GM23248 (cell line): ENCODE results near the gene NOL4L. TPM values are rescaled to one million over a fixed set of nuclear protein-coding genes. Genes with fewer than 3 reads are reported as not detected.
A peak's percentile ranks its signal among the peaks of the same experiment; 100 is the strongest.

Experiments
- DNase-seq: peaks from one replicate; pipeline ENCODE4 v3.0.0-alpha.2; 2015
- H2AFZ ChIP-seq: fragments of 200-600 bp; sonication (generic); 2 replicates; pipeline ENCODE4 v1.6.1; 2016; ENCODE audit warnings: antibody characterized with exemption
- H3F3A ChIP-seq: fragments of 200-600 bp; sonication (generic); 2 replicates; pipeline ENCODE4 v1.6.1; 2016; ENCODE audit warnings: mild to moderate bottlenecking, antibody characterized with exemption, mixed run types; ENCODE audit not compliant: insufficient read depth
- H3K27ac ChIP-seq: fragments of 200-600 bp; sonication (generic); 2 replicates; pipeline ENCODE4 v1.5.1; 2016; ENCODE audit warnings: mild to moderate bottlenecking
- H3K27me3 ChIP-seq: fragments of 200-600 bp; sonication (generic); replicated peaks from 2 replicates; pipeline ENCODE4 v1.6.1; 2016; ENCODE audit warnings: mild to moderate bottlenecking; ENCODE audit not compliant: insufficient read depth
- H3K36me3 ChIP-seq: fragments of 200-600 bp; sonication (generic); 2 replicates; pipeline ENCODE4 v1.6.1; 2016; ENCODE audit warnings: low read depth, mild to moderate bottlenecking
- H3K4me1 ChIP-seq: fragments of 200-600 bp; sonication (generic); 2 replicates; pipeline ENCODE4 v1.6.1; 2016; ENCODE audit warnings: mild to moderate bottlenecking; ENCODE audit not compliant: insufficient read depth
- H3K4me2 ChIP-seq: fragments of 200-600 bp; sonication (generic); one replicate; pipeline ENCODE4 v1.6.1; 2016; ENCODE audit warnings: mild to moderate bottlenecking; ENCODE audit not compliant: unreplicated experiment
- H3K4me3 ChIP-seq: fragments of 200-600 bp; sonication (generic); 2 replicates; pipeline ENCODE4 v1.5.1; 2016; ENCODE audit warnings: mild to moderate bottlenecking
- H3K79me2 ChIP-seq: fragments of 200-600 bp; sonication (generic); 2 replicates; pipeline ENCODE4 v1.6.1; 2016; ENCODE audit warnings: mild to moderate bottlenecking; ENCODE audit not compliant: insufficient read depth
- H3K9ac ChIP-seq: fragments of 200-600 bp; sonication (generic); 2 replicates; pipeline ENCODE4 v1.6.1; 2016; ENCODE audit warnings: mild to moderate bottlenecking
- H3K9me2 ChIP-seq: fragments of 200-600 bp; sonication (generic); 2 replicates; pipeline ENCODE4 v1.6.1; 2016; ENCODE audit warnings: mixed run types, mild to moderate bottlenecking, moderate library complexity; ENCODE audit not compliant: insufficient read depth
- H3K9me3 ChIP-seq: fragments of 200-600 bp; sonication (generic); one replicate; pipeline ENCODE4 v1.6.1; 2017; ENCODE audit warnings: low read depth
- H4K20me1 ChIP-seq: fragments of 200-600 bp; sonication (generic); 2 replicates; pipeline ENCODE4 v1.6.0; 2016; ENCODE audit not compliant: insufficient read depth
- EZH2 ChIP-seq: fragments of 200-600 bp; sonication (generic); IDR thresholded peaks from 2 replicates; pipeline ENCODE4 v1.6.1; 2018; ENCODE audit warnings: antibody characterized with exemption, mild to moderate bottlenecking; ENCODE audit not compliant: insufficient read depth, poor library complexity, severe bottlenecking
- EZH2phosphoT487 ChIP-seq: fragments of 200-600 bp; sonication (generic); IDR thresholded peaks from 2 replicates; pipeline ENCODE4 v1.6.1; 2018; ENCODE audit warnings: antibody characterized with exemption, moderate library complexity, mild to moderate bottlenecking, low read depth; ENCODE audit not compliant: insufficient read depth
- WGBS, 2 experiments: methylation state at CpG; one replicate each; pipeline ENCODE4 v1.1.6; 2015 to 2017; ENCODE audit warnings: low lambda C conversion rate in 2 of 2, low coverage in 1 of 2; ENCODE audit errors: missing lambda C conversion rate in 2 of 2; 5-methylcytosine and 5-hydroxymethylcytosine counted together
- in situ Hi-C: fragments of 300-500 bp; cut with MboI; formaldehyde crosslinking; loops from 2 replicates; pipeline ENCODE4 v1.15.0; 2020
- polyA plus RNA-seq: library from polyadenylated mRNA; unstranded; fragments of >200 nt; fragmentation: Nextera tagmentation; extraction: Ambion mirVana; gene quantifications from 2 replicates; pipeline ENCODE4 v1.2.1, GENCODE V29; 2016
- total RNA-seq: library from RNA; depleted of rRNA; stranded (reverse); fragments of >200 nt; shearing (Covaris generic); gene quantifications from 2 replicates; pipeline ENCODE4 v1.2.3, GENCODE V29; 2014

The NOL4L gene
- total and polyA plus RNA-seq, 2 experiments from 2014 or later, result 5.2 to 7.9 TPM

GRCh38 chr20:32549842-32550241, 35.3 kb downstream of the NOL4L start:
- H3K4me2 ChIP-seq, result no peak overlapping the region
- no peaks in the 10 kb centered on the region for H3K27me3 ChIP-seq
- H3F3A ChIP-seq, result no peaks in the 10 kb centered on the region
- no peaks in the 10 kb centered on the region for H3K36me3 ChIP-seq
- H3K4me1 ChIP-seq, result no peaks in the 10 kb centered on the region
- H3K9me2 ChIP-seq, result no peaks in the 10 kb centered on the region
- WGBS, 2 experiments, result 87 to 95% methylated on average over 2 of the region's 2 CpGs
- H3K27ac ChIP-seq, result no peak overlapping the region
- no peak overlapping the region for H3K9ac ChIP-seq
- H3K4me3 ChIP-seq, result no peak overlapping the region
- TF ChIP-seq EZH2, result no peak
- TF ChIP-seq EZH2phosphoT487, result no peak
- H2AFZ ChIP-seq, result no peak overlapping the region
- no peaks in the 10 kb centered on the region for H3K79me2 ChIP-seq
- in situ Hi-C loops, result loop anchor here (25.0 kb wide), 1 partner anchor 237 kb away; no protein-coding TSS in a partner anchor
- no peaks in the 10 kb centered on the region for H4K20me1 ChIP-seq
- no peak for DNase-seq
- H3K9me3 ChIP-seq, result no peaks in the 10 kb centered on the region

GRCh38 chr20:32547753-32548034, 37.4 kb downstream of the NOL4L start:
- TF ChIP-seq EZH2phosphoT487, result no peak
- TF ChIP-seq EZH2, result no peak
- no peak overlapping the region for H2AFZ ChIP-seq
- H3K9ac ChIP-seq, result no peak overlapping the region
- H3K36me3 ChIP-seq, result no peaks in the 10 kb centered on the region
- DNase-seq, result no peak
- no peak overlapping the region for H3K4me3 ChIP-seq
- H3F3A ChIP-seq, result no peaks in the 10 kb centered on the region
- in situ Hi-C loops, result loop anchor here (25.0 kb wide), 1 partner anchor 240 kb away; no protein-coding TSS in a partner anchor
- no peak overlapping the region for H3K27ac ChIP-seq
- no peak overlapping the region for H3K4me2 ChIP-seq
- no peaks in the 10 kb centered on the region for H3K27me3 ChIP-seq
- H3K79me2 ChIP-seq, result no peaks in the 10 kb centered on the region
- H3K9me2 ChIP-seq, result no peaks in the 10 kb centered on the region
- H4K20me1 ChIP-seq, result no peaks in the 10 kb centered on the region
- H3K4me1 ChIP-seq, result no peaks in the 10 kb centered on the region
- H3K9me3 ChIP-seq, result no peaks in the 10 kb centered on the region
- 0 to 30% methylated on average over 1 of the region's 1 CpG for WGBS, 2 experiments

GRCh38 chr20:32546918-32547752, 38.0 kb downstream of the NOL4L start:
- TF ChIP-seq EZH2 (no peak), EZH2phosphoT487 (no peak)
- H3K27ac ChIP-seq, result no peak overlapping the region
- H3K4me1 ChIP-seq, result no peaks in the 10 kb centered on the region
- H4K20me1 ChIP-seq, result no peaks in the 10 kb centered on the region
- no peak overlapping the region for H3K4me2 ChIP-seq
- H3F3A ChIP-seq, result no peaks in the 10 kb centered on the region
- no peak for DNase-seq
- in situ Hi-C loops, result loop anchor here (25.0 kb wide), 1 partner anchor 240 kb away; no protein-coding TSS in a partner anchor
- H2AFZ ChIP-seq, result no peak overlapping the region
- no peaks in the 10 kb centered on the region for H3K9me2 ChIP-seq
- no peaks in the 10 kb centered on the region for H3K9me3 ChIP-seq
- H3K9ac ChIP-seq, result no peak overlapping the region
- 63 to 65% methylated on average over 4 of the region's 4 CpGs for WGBS, 2 experiments
- H3K79me2 ChIP-seq, result no peaks in the 10 kb centered on the region
- no peaks in the 10 kb centered on the region for H3K36me3 ChIP-seq
- no peaks in the 10 kb centered on the region for H3K27me3 ChIP-seq
- H3K4me3 ChIP-seq, result no peak overlapping the region

GRCh38 chr20:32544893-32545840, 40.0 kb downstream of the NOL4L start:
- no peak for TF ChIP-seq EZH2
- Histone ChIP-seq H3F3A (no peaks in the 10 kb centered on the region), H3K9me2 (no peaks in the 10 kb centered on the region), H3K27ac (no peak overlapping the region), H3K36me3 (no peaks in the 10 kb centered on the region), H4K20me1 (no peaks in the 10 kb centered on the region), H3K27me3 (no peaks in the 10 kb centered on the region), H3K79me2 (no peaks in the 10 kb centered on the region), H3K4me1 (no peaks in the 10 kb centered on the region), H3K4me3 (no peak overlapping the region), H2AFZ (no peak overlapping the region), H3K9ac (no peak overlapping the region), H3K9me3 (no peaks in the 10 kb centered on the region), H3K4me2 (peak overlapping the region; percentile 5)
- DNase-seq, result peak; percentile 65
- WGBS, 2 experiments, result 61 to 71% methylated on average over 11 to 13 of the region's 13 CpGs
- in situ Hi-C loops, result loop anchor here (25.0 kb wide), 1 partner anchor 242 kb away; no protein-coding TSS in a partner anchor
